ENCODE measurements around the gene MRM3.
"Not testable (repeated sequence)": the region's sequence is repeated elsewhere in the genome, so short reads cannot be mapped to it uniquely, and the experiment has no call there.

DNA sequence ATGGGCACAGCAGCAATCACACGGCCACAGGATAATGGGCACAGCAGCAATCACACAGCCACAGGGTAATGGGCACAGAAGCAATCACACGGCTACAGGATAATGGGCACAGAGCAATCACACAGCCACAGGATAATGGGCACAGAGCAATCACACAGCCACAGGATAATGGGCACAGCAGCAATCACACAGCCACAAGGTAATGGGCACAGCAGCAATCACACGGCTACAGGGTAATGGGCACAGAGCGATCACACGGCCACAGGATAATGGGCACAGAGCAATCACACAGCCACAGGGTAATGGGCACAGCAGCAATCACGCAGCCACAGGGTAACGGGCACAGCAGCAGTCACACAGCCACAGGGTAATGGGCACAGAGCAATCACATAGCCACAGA is 32.8 kb upstream of the MRM3 start:
- TF ChIP-seq, protein P1, sequence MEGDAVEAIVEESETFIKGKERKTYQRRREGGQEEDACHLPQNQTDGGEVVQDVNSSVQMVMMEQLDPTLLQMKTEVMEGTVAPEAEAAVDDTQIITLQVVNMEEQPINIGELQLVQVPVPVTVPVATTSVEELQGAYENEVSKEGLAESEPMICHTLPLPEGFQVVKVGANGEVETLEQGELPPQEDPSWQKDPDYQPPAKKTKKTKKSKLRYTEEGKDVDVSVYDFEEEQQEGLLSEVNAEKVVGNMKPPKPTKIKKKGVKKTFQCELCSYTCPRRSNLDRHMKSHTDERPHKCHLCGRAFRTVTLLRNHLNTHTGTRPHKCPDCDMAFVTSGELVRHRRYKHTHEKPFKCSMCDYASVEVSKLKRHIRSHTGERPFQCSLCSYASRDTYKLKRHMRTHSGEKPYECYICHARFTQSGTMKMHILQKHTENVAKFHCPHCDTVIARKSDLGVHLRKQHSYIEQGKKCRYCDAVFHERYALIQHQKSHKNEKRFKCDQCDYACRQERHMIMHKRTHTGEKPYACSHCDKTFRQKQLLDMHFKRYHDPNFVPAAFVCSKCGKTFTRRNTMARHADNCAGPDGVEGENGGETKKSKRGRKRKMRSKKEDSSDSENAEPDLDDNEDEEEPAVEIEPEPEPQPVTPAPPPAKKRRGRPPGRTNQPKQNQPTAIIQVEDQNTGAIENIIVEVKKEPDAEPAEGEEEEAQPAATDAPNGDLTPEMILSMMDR (IDR thresholded peaks at IDR 0.05; ENCODE audit: insufficient read depth, low read depth, low read length): not testable (repeated sequence)
- not testable (repeated sequence) for TF ChIP-seq EZH2 (IDR thresholded peaks at IDR 0.05; ENCODE audit: insufficient read depth, low read length)
